Activated CD4-positive, alpha-beta T cell treated with anti-CD3 and anti-CD28 coated beads, Interleukin-2, amount 50 U/mL, for 24 hours (primary cell): Measurements from ENCODE around the gene NUFIP1.
A peak's percentile ranks its signal among the peaks of the same experiment; 100 is the strongest.
"Not testable (repeated sequence)": the region's sequence is repeated elsewhere in the genome, so short reads cannot be mapped to it uniquely, and the experiment has no call there.

ENCODE experiments used
- DNase-seq, 2 donors: peaks; one replicate each; pipeline ENCODE4 v3.0.0-alpha.2; 2020; ENCODE audit warnings: low read depth in 1 of 2, low spot score in 1 of 2

NUFIP1 gene

DNA sequence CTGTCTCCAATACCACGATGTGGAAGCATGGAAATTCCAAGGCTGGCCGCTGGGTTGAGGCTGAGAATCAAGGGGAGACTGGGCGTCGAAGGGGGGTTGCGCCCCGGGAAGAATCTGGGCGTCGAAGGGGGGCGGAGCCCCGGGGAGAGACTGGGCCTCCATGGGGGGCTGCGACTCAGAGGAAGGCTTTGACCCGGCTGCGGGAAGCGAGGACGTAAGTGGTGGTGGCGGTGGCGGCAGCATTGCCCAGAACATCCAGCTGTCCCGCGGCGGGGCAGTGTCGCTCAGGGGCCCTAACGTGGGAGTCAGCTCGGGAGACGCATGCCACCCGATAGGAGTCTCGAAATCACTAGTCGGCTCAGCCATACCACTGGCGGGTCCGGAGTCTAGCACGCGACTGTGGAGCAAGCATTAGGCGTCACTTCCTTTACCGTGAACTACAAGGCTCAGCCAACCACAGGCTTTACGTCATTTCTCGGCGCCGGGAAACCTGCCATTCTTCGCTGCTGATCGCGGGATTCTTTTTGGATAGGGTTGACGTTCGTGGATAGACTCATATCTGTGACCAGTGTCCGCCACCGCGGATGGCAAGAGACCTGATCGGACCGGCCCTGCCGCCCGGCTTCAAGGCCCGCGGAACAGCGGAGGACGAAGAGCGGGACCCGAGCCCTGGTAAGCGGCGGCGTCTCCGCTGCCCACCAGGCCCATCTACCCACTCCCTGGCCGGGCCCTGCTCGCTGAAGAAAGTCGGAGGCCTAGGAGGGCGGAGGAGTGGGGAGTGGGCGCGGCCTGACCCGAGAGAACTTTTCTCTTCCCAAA, at the start of gene NUFIP1, which contains the start of gene GPALPP1:
Gene NUFIP1, minus strand, starts transcription at position 401 of the 819 bp plus-strand sequence. Its CDS starts 35 bp downstream, at position 366.
Gene GPALPP1, plus strand, starts transcription at position 468 of the 819 bp plus-strand sequence. Its CDS starts 117 bp downstream, at position 585.
- DNase-seq, result peak; percentile 89 to 93

DNA sequence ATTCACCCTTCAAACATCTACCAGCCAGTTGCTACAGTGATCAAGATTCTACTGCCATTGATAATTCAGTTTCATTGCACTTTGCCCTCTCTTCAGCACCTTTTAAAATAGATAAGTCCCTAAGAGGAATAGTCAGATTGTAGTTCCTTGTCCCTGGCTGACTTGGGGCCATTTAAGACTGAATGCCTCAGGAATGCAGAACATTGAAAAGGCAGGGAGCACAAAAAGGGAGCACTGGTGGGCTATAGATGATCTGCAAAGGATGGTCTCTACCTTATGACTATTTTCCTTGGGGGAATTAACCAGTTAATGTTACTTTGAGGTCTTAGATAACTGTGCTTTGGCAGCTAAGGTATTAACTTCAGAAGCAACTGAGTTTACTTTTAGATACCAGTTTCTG, 46.9 kb upstream of the NUFIP1 start:
- DNase-seq, result no peak

DNA sequence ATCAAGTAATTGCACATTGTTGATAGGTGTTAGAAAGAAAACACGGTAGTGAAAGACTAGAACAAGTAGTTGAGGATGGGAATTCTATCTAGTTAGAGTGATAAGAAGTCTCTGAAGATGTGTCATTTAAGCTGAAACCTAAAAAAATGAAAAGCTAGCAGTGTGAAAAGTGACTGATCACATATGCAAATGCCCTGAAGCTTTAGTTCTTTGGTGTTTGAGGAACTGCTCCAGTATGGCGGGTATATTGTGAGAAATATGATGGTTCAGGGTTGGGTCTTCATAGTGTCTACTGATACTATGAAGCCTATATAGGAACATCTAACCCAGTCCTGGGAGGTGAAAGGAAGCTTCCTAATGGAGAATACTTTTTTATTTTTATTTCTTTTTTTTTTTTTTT, 45.1 kb upstream of the NUFIP1 start:
- DNase-seq, result no peak

GRCh38 chr13:45024847-45025246, 35.6 kb upstream of the NUFIP1 start:
- no peak for DNase-seq

DNA sequence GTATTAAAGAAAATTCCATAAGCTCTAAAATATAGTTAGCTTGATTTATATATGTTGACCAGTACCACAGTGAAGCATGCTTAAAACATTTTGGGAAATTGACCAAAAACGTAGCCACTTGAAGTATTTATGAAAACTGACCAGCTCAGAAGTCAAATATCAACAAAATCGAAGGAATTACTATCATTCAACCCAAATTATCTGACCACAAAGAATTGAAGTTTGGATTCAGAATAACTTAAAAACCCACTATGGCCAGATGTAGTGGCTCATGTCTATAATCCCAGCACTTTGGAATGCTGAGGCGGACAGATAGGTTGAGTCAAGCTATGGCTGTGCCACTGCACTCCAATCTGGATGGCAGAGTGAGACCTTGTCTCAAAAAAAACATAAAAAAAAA, 32.0 kb upstream of the NUFIP1 start:
- DNase-seq, result no peak

GRCh38 chr13:45019981-45020380, 30.7 kb upstream of the NUFIP1 start:
- not testable (repeated sequence) for DNase-seq

DNA sequence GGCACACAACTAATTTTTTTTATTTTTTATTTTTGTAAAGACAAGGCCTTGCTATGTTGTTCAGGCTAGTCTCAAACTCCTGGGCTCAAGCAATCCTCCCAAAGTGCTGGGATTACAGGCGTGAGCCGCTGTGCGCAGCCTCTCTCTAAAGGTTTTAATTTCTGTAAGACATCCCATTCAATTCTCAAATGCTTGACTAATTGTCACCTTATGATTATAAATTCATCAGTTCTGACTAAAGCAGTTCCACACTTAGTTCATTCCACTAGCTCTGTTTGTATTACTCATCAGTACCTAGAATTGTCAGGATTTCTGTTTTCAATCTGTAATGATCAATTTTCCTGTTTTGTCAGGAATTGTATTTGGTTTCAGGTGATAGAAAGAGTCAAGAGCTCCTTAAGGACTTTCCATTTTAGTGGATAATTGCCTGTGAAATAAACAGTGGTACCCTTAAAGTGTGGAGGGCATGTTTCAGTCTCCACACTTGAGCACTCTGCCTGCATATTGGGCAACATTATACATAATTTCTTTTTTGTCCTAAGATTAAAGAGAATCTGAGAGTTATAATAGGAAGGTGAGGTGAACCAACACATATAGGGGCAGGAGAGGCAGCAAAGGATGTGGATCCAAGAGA, 27.6 kb upstream of the NUFIP1 start:
- no peak for DNase-seq

DNA sequence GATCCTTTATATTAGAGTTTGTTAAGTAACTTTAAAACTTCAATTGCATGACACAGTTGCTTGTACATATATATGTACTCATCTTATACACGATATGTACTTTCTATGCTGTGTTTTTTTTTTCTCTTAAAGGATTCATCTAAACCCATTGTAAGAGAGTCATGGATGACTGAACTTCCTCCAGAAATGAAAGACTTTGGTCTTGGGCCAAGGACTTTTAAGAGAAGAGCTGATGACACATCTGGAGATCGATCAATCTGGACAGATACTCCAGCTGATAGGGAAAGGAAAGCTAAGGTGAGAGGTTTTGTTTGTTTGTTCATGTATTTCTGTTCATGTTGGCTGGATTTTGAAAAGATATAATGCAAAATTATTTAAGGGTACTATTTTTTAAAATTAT, 26.0 kb upstream of the NUFIP1 start:
- no peak for DNase-seq

DNA sequence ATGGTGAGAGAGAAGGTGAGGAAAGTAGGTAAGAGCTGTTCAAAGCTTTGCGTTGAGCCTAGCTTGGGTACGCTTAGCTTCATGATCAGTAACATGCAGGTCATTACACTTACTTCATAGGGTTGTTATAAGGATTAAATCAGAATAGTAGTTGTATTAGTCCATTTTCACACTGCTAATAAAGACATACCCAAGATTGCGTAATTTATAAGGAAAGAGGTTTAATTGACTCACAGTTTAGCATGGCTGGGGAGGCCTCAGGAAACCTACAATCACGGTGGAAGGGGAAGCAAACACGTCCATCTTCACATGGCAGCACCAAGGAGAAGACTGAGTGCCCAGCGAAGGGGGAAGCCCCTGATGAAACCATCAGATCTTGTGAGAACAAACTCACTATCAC, 21.9 kb upstream of the NUFIP1 start:
- DNase-seq, result no peak

DNA sequence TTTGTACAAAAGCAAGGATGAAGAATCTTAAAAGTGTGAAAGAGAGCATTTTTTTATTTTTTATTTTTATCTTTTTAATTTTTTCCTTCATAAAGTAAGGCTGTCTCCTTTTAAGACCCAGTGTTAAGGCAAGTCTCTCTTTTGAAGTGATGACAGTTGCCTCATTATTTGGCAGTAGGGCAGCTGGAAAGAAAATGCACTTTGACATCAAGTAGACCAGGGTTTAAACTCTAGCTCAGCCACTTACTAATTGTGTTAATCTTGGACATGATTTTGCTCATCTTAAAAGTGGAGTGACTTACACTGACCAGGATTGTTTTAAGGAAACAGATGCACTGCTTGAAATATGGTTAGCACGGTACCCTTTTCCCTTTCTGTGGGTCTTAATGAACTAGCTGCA, 18.6 kb upstream of the NUFIP1 start:
- DNase-seq, result no peak

DNA sequence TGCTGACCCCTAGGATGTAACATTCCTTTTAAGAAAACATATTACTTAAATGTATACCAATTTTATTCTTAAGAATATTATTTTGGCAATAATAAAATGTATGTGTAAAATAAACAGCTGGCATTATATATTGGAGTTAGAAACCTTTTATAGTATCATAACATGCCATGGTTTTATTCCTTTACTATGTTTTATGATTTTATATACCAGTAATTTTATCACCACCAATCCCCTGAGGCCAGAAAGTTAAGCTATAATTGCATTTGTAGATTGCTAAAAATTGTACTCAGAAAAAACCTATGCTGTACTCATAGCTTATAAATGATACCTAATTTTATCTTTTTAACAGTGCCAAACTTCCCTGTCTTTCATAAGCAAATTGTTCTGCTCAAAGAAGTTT, 18.0 kb upstream of the NUFIP1 start:
- no peak for DNase-seq

- DNase-seq, result no peak
These were observed 14.8 kb upstream of the NUFIP1 start for GRCh38 chr13:45004096-45004495.

- DNase-seq, result no peak
These were observed 14.1 kb upstream of the NUFIP1 start for GRCh38 chr13:45003417-45003816.

DNA sequence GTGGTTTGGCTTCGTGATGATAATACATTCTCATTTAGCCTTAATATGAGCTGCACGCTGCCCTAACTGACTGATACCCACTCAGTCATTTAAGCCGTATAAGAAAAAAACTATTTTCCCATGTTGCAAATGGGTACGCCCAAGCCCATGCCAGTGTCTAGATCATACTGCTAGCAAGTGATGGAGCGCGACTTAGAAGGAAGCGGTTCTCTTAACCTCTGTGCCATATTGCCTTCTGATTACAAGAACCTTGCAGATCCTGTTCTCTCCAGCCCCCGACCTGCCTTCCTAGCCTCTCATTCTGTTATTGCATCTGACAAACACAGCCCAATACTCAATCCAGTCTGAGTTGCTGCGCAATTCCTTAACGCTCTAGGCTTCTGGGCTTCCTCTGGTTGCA, 670 bp upstream of the NUFIP1 start:
- DNase-seq, result no peak

- no peak for DNase-seq
These were observed 10.9 kb downstream of the NUFIP1 start for GRCh38 chr13:44978328-44978727.

DNA sequence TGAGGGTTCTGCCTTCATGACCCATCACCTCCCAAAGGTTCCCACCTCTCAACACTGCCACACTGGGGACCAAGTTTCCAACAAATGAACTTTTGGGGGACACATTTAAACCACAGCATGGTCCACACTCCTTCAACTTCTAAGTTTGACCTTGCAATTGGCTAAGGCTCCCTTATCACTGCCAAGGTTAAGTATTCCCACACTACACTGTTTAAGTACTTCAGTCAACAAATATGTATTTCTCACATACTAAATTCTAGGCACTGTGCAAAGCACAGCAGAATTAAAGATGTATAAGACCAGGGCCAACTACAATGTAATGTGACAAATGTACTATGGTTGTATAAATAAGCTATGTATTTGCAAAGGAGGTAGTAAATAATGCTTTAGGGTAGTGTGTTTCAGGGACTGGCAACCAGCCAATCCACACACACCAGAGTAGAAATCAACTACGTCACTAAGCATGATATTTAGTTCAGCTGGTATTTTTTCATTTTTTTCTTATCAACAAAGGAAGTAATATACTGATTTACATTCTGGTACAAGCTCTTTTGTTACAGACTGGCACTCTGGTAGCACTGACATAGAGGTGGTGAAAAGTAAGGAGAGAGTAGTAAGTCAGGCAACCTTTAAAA, 12.2 kb downstream of the NUFIP1 start:
- no peak for DNase-seq

DNA sequence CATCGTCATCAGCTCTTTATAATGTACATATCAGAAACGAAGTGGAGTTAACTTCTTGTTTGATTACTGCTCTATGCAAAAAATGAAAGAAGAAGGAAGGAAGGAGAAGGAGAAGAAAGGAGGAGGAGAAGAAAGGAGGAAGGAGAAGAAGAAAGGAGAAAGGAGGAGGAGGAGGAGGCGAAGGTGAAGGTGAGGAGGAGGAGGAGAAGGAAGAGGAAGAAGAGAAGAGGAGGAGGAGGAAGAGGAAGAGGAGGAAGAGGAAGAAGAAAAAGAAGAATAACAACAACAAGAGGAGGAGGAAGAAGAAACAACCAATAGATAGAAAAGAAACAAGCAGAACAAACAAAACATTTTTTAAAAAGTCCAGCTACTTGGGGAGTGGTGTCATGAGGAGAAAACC, 13.1 kb downstream of the NUFIP1 start:
- DNase-seq, result no peak

GRCh38 chr13:44974056-44974793, 15.0 kb downstream of the NUFIP1 start:
- DNase-seq, result no peak

DNA sequence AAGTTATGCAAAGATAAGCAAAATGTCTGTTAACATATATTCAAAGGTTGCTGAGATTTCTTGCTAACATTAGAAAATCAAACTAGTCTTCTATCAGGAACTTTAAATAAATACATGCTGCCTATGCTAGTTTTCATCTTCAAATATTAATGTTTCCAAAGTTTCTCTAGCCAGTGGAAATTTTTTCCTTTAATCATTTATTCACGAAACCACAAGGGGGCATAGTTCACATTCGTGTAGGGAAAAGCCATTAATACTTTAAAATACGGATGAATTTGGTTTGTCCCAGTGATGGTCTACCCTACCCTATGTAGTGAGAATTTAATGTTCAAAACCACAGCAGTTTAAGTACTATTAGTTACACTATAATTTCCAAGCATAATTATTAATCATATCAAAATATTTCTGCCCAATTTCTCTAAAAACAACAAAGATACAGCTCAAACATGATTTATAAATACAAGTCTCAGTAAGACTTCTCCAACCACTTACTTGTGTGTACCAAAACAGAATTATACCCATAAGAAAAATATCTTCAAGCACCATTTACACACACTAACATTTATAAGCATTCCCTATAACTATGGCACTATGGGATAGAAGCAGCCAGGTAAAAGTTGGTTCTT, 16.2 kb downstream of the NUFIP1 start:
- DNase-seq, result no peak

GRCh38 chr13:44971656-44972595, 17.3 kb downstream of the NUFIP1 start:
- DNase-seq, result no peak
